Kidney (tissue), 14 donors: ENCODE data around the gene SPEN. TPM values are rescaled to one million over a fixed set of nuclear protein-coding genes. Genes with fewer than 3 reads are reported as not detected.

Source experiments
- DNase-seq, 5 donors: peaks; one replicate each; pipeline ENCODE4 v3.0.0-alpha.2; 2013 to 2020
- FAIRE-seq: peaks from 2 replicates; lab custom pipeline; 2012; peaks lifted over from hg19 to GRCh38; lab: Jason Lieb, UNC
- H3K27ac ChIP-seq, 2 donors: one replicate each; pipeline ENCODE4 v1.7.0; 2013; ENCODE audit warnings: low read depth in 2 of 2, low read length in 2 of 2, inconsistent platforms in 1 of 2
- H3K27me3 ChIP-seq: one replicate; pipeline ENCODE4 v1.7.1; 2013; ENCODE audit warnings: low read length, inconsistent platforms; ENCODE audit not compliant: control insufficient read depth, insufficient read depth
- H3K36me3 ChIP-seq, 3 donors: one replicate each; pipeline versions ENCODE4 v1.7.0 to v1.7.1; 2013; ENCODE audit warnings: low read length in 3 of 3, control low read depth in 1 of 3, inconsistent platforms in 1 of 3; ENCODE audit not compliant: insufficient read depth in 3 of 3, control insufficient read depth in 2 of 3
- H3K4me1 ChIP-seq, 3 donors: one replicate each; pipeline versions ENCODE4 v1.7.0 to v1.7.1; 2013; ENCODE audit warnings: low read length in 3 of 3, inconsistent platforms in 1 of 3, low read depth in 1 of 3; ENCODE audit not compliant: control insufficient read depth in 2 of 3, insufficient read depth in 2 of 3
- H3K4me3 ChIP-seq, 3 donors: one replicate each; pipeline versions ENCODE4 v1.7.0 to v1.8.1; 2013; ENCODE audit warnings: low read length in 3 of 3, control low read depth in 1 of 3, inconsistent platforms in 1 of 3
- H3K9ac ChIP-seq, 3 donors: one replicate each; pipeline versions ENCODE4 v1.7.0 to v1.7.1; 2013; ENCODE audit warnings: low read length in 3 of 3, control low read depth in 1 of 3, inconsistent platforms in 1 of 3
- H3K9me3 ChIP-seq, 3 donors: one replicate each; pipeline versions ENCODE4 v1.7.0 to v1.7.1; 2013; ENCODE audit warnings: low read length in 3 of 3, control low read depth in 1 of 3, inconsistent platforms in 1 of 3; ENCODE audit not compliant: control insufficient read depth in 2 of 3, insufficient read depth in 1 of 3
- CTCF ChIP-seq: IDR thresholded peaks from 3 replicates; pipeline ENCODE4 v1.5.1; 2012; ENCODE audit warnings: mild to moderate bottlenecking, moderate library complexity, borderline replicate concordance; ENCODE audit not compliant: insufficient read depth; ENCODE audit errors: extremely low read depth
- intact Hi-C: fragments of 100-400 bp; cut with DNase I; formaldehyde crosslinking; loops from one replicate; pipeline ENCODE4 v1.11.1; 2022
- polyA plus RNA-seq: library from polyadenylated mRNA; stranded (reverse); fragments of 350-450 nt; fragmentation: Illumina TruSeq; extraction: RNeasy Lipid Tissue Mini Kit (QIAGEN cat#74804); gene quantifications from one replicate; pipeline ENCODE4 v1.2.3, GENCODE V29; 2014; ENCODE audit warnings: low read depth, low replicate concordance; ENCODE audit not compliant: insufficient read depth
- total RNA-seq: library from RNA; stranded (reverse); fragmentation: NEBNext Ultra II Directional; extraction: Animal tissue kit (Norgen Biotek cat#: 25700); gene quantifications from one replicate; pipeline ENCODE4 v1.2.1, GENCODE V29; 2021
- donor health status: control.
- donor health status: control.
- donor health status: control.
- donor health status: control.
- donor health status: control.
- donor health status: DM: yes; HTN: yes; CAD: no.
- donor health status: Normal renal cell carcinoma (clear cell type).

The SPEN gene
- total and polyA plus RNA-seq, 2 donors from 2014 or later, result 9.4 to 70.7 TPM

DNA sequence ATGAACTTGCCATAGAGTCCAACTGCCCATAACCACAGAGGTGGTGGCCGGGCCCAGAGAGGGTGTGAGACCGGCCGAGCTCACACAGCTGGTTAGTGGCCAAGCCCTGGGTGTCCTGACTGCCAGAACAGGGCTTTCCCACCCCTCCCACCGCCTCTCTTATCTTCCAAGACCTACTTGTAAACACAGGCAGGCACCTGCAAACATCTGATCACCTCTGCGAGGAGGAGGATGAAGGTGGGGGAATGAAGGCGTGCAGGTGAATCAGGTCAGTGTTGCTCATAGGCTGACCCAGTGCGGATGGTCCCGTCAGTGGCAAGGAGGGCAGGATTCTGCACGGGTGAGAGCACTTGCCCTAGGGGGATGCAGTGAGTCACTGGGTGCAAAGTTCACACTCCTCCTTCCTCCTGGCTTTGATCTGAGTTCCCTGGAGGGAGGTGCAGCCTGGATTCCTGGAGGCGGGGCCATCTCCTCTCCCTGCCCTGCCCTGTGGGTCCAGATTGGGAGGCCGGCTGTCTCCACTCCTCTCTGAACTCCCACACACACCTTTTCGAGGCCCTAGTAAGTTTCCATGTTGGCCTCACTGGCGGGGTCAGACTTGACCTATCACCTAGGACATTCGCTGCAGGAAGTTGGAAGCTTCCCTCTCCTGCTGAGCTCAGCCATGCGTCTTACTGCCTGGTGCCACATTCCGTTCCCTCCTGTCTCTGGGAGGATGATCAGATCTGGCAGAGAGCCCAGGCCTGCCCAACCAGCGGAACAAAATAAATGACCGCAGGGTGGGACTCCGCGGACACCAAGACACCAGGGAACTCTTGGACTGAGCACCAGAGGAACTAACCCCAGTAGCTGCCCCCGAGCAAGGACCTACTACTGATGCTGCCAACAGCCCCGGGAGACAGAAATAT is 47.3 kb upstream of the SPEN start:
- peaks cover 0 to 27% (median 24%) of the 10 kb centered on the region in 3 donors for H3K4me1 ChIP-seq
- peak overlapping the region in 1 of 3 donors; percentile 43 for H3K4me3 ChIP-seq
- TF ChIP-seq CTCF, result no peak
- no peaks in the 10 kb centered on the region for H3K9me3 ChIP-seq
- intact Hi-C loops, result no loop called here
- peak overlapping the region; percentile 85 to 94 for H3K27ac ChIP-seq
- peak overlapping the region in 1 of 3 donors; percentile 56 for H3K9ac ChIP-seq
- no peak for FAIRE-seq
- no peaks in the 10 kb centered on the region for H3K36me3 ChIP-seq
- DNase-seq, result peak; percentile 81 to 94 (median 88)
- H3K27me3 ChIP-seq, result no peaks in the 10 kb centered on the region

DNA sequence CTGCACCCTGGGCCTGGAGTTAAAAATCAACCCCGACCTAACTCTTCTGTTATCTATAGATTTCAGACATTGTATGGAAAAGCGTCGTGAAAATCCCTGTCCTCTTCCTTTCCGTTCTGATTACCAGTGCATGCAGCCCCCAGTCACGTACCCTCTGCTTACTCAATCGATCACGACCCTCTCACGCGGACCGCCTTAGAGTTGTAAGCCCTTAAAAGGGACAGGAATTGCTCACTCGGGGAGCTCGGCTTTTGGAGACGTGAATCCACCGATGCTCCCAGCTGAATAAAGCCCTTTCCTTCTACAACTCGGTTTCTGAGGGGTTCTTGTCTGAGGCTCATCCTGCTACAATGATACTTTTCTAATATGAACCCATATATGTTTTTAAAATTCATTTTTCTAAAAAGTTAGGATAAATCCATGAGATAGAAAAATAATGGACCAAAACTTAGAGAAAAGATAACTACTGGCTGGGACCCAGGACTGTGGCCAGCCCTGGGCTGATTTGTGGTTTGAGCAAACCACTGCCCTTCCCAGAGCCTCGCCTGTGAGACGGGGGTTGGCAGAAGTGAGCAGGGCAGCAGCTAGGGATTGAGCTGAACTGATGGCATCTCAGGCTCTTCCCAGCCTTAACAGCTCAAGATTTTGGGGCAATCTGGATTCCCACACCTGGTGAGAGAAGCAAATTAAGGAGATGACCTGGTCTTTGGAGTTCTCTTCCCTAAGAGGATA is 45.1 kb upstream of the SPEN start:
- no peak overlapping the region for H3K4me3 ChIP-seq
- H3K9me3 ChIP-seq, result no peaks in the 10 kb centered on the region
- intact Hi-C loops, result no loop called here
- H3K4me1 ChIP-seq, result peaks cover 0 to 24% (median 21%) of the 10 kb centered on the region in 3 donors
- no peaks in the 10 kb centered on the region for H3K36me3 ChIP-seq
- no peak for FAIRE-seq
- TF ChIP-seq CTCF, result no peak
- no peak overlapping the region for H3K9ac ChIP-seq
- no peaks in the 10 kb centered on the region for H3K27me3 ChIP-seq
- no peak for DNase-seq
- H3K27ac ChIP-seq, result no peak overlapping the region

DNA sequence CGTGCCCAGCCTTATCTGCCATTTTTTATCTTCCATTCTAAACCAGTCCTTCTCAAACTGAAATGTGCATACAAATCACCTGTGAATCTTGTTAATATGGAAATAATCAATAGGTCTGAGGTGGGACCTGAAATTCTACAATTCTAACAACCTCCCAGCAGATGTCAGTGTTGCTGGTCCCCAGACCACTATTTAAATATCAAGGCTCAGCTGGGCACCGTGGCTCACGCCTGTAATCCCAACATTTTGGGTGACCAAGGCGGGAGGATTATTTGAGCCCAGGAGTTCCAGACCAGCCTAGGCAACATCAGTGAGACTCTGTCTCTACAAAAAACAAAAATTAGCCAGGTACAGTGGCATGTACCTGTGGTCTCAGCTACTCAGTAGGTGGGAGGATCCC is 44.1 kb upstream of the SPEN start:
- H3K9me3 ChIP-seq, result no peaks in the 10 kb centered on the region
- intact Hi-C loops, result no loop called here
- peak; percentile 42 for TF ChIP-seq CTCF
- H3K4me3 ChIP-seq, result no peak overlapping the region
- no peaks in the 10 kb centered on the region for H3K36me3 ChIP-seq
- FAIRE-seq (no peak), DNase-seq (peak in 3 of 5 donors; percentile 32 to 63 (median 44))
- H3K27ac ChIP-seq, result no peak overlapping the region
- peaks cover 0 to 24% (median 21%) of the 10 kb centered on the region in 3 donors for H3K4me1 ChIP-seq
- no peaks in the 10 kb centered on the region for H3K27me3 ChIP-seq
- H3K9ac ChIP-seq, result no peak overlapping the region
